CD4-positive, alpha-beta T cell (primary cell): ENCODE measurements around the gene RAPSN. TPM values are rescaled to one million over a fixed set of nuclear protein-coding genes. Genes with fewer than 3 reads are reported as not detected.

Experiments used
- ATAC-seq: fragments of 200-7000 bp; cut with Tn5 transposase; one replicate; pipeline ENCODE4 v1.10.0; 2022; ENCODE audit warnings: mild to moderate bottlenecking; ENCODE audit not compliant: poor library complexity
- CTCF ChIA-PET: fragments of 350-600 bp; sonication (Branson Sonifier 250); formaldehyde crosslinking; loops from one replicate; lab custom pipeline; 2021; ENCODE audit warnings: antibody characterized with exemption, inconsistent platforms; lab: Charles Lee
- POLR2A ChIA-PET: fragments of 350-600 bp; sonication (Branson Sonifier 250); formaldehyde crosslinking; loops from one replicate; lab custom pipeline; 2021; ENCODE audit warnings: antibody characterized with exemption, inconsistent platforms; lab: Charles Lee
- DNase-seq, 14 experiments: peaks; one replicate each; pipeline ENCODE4 v3.0.0-alpha.2; 2013 to 2020; ENCODE audit warnings: mixed read lengths in 2 of 14
- H3K27ac ChIP-seq, 2 donors: one replicate each; pipeline versions ENCODE4 v1.5.1 to v1.7.0; 2013; ENCODE audit warnings: low read length in 2 of 2, low read depth in 1 of 2, mild to moderate bottlenecking in 1 of 2
- H3K27me3 ChIP-seq, 2 experiments: 1 replicate in 1 of 2; 2 replicates in 1 of 2; pipeline versions ENCODE4 v1.6.1 to v1.7.0; 2013; ENCODE audit warnings: low read length in 2 of 2, control low read depth in 1 of 2, mild to moderate bottlenecking in 1 of 2, moderate library complexity in 1 of 2; ENCODE audit not compliant: insufficient read depth in 2 of 2, control insufficient read depth in 1 of 2
- H3K36me3 ChIP-seq: one replicate; pipeline ENCODE4 v1.6.1; 2013; ENCODE audit warnings: low read length, control low read depth; ENCODE audit not compliant: insufficient read depth
- H3K4me1 ChIP-seq: one replicate; pipeline ENCODE4 v1.6.1; 2013; ENCODE audit warnings: low read length, control low read depth; ENCODE audit not compliant: insufficient read depth
- H3K4me3 ChIP-seq: one replicate; pipeline ENCODE4 v1.5.1; 2013; ENCODE audit warnings: mild to moderate bottlenecking, low read length, moderate library complexity
- H3K9me3 ChIP-seq, 2 experiments: 1 replicate in 1 of 2; 2 replicates in 1 of 2; pipeline versions ENCODE4 v1.6.1 to v1.7.0; 2013; ENCODE audit warnings: low read length in 2 of 2, mild to moderate bottlenecking in 2 of 2, control low read depth in 1 of 2, moderate library complexity in 1 of 2; ENCODE audit not compliant: control insufficient read depth in 1 of 2, insufficient read depth in 1 of 2
- H3K27ac Mint-ChIP-seq: one replicate; pipeline ENCODE4 v1.8.0; 2020; ENCODE audit warnings: mixed read lengths
- H3K27me3 Mint-ChIP-seq: one replicate; pipeline ENCODE4 v1.8.0; 2021; ENCODE audit warnings: mixed read lengths
- H3K36me3 Mint-ChIP-seq: one replicate; pipeline ENCODE4 v1.8.0; 2021; ENCODE audit warnings: low read depth, mixed read lengths
- H3K4me1 Mint-ChIP-seq: one replicate; pipeline ENCODE4 v1.8.0; 2021; ENCODE audit warnings: low read depth, mixed read lengths
- H3K4me3 Mint-ChIP-seq: one replicate; pipeline ENCODE4 v1.8.0; 2020; ENCODE audit warnings: mild to moderate bottlenecking, mixed read lengths
- H3K9me3 Mint-ChIP-seq: one replicate; pipeline ENCODE4 v1.8.0; 2020; ENCODE audit warnings: mixed read lengths
- CTCF ChIP-seq: fragments of 200-600 bp; IDR thresholded peaks from one replicate; pipeline ENCODE4 v1.8.0; 2022; ENCODE audit warnings: antibody characterized with exemption, mild to moderate bottlenecking
- intact Hi-C, 2 experiments: fragments of 100-400 bp; cut with DNase I in 1 of 2; cut with micrococcal nuclease in 1 of 2; formaldehyde crosslinking; loops; one replicate each; pipeline versions ENCODE4 v1.15.1 to v1.9.0; 2023 to 2025; cut with DNase I, micrococcal nuclease
- polyA plus RNA-seq, 2 donors: library from polyadenylated mRNA; unstranded; fragments of 120-200 nt; gene quantifications; one replicate each; pipeline ENCODE4 v1.2.1, GENCODE V29; 2013
- total RNA-seq, 174 experiments: library from RNA in 2 of 174; stranded (reverse) in 2 of 174; gene quantifications; one replicate each; pipeline ENCODE4 v1.2.3 and lab custom pipeline; 2021 to 2026

Gene RAPSN
- total RNA-seq: under 1 TPM; 0.56 to 0.85 TPM
- polyA plus RNA-seq (2013, experiment 1 of 2): 0.20 TPM
- polyA plus RNA-seq (2013, experiment 2 of 2): 1.7 TPM
- 0.18 to 3.6 (median 0.82) reads per million in 172 experiments for total RNA-seq (lab: John Stamatoyannopoulos, UW)

DNA sequence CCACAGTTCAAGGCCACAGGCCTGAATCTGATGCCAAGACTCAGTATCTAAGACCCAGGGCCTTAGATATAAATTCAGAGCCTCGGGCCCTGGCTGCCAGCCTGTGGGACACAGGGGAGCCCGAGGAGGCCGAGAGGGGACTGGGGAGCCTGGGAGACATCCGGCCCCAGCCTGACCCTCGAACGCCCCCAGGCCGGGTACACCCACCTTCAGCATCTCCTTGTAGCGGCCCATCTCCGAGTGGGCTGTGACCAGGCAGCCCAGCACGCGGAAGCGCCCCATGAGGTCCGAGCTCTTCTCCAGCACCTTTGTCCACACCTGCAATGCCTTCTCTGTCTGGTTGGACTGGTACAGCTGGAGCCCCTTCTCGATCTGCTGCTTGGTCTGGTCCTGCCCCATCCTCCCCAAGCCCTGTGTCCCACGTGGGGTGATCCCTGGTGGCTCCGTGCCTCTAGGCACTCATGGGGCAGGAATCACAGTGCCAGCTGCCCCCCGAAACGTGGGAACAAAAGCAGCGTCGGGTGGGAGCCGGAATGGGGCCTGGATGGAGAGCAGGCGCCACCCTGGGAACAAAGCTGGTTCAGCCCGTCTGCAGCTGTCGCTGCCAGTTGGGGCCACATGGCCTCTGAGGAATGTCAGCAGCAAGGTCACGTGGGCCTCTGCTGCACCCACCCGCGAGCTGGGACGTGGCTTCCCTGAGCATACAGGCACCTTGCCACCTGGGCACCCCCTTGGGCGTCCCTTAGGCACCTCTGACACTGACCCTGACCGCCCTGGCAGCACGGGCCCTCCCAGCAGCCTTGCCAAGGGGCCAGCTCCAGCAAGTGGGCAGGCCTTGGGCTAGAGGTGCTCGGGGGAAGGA, at the start of gene RAPSN:
Gene RAPSN, minus strand, starts transcription at position 571 of the 862 bp plus-strand sequence. Its CDS starts 172 bp downstream, at position 399.
- Histone ChIP-seq H3K9me3 (no peaks in the 10 kb centered on the region), H3K27ac (no peak within 1 kb of the TSS), H3K4me3 (no peak within 1 kb of the TSS), H3K36me3 (no peaks in the 10 kb centered on the region), H3K4me1 (no peaks in the 10 kb centered on the region), H3K27me3 (no peaks in the 10 kb centered on the region)
- ATAC-seq (no peak), DNase-seq (no peak)
- H3K4me3 Mint-ChIP-seq: no peak within 1 kb of the TSS
- intact Hi-C loops: no loop called here
- H3K27me3 Mint-ChIP-seq: no peaks in the 10 kb centered on the region
- H3K9me3 Mint-ChIP-seq: no peaks in the 10 kb centered on the region
- CTCF ChIA-PET: interaction anchor here (0.5 kb wide), 1 partner anchor 755 kb away, joined by 3 read pairs; no protein-coding TSS in a partner anchor
- H3K4me1 Mint-ChIP-seq: no peaks in the 10 kb centered on the region
- H3K27ac Mint-ChIP-seq: no peak within 1 kb of the TSS
- H3K36me3 Mint-ChIP-seq: no peaks in the 10 kb centered on the region
- POLR2A ChIA-PET: no interaction called here
- no peak for TF ChIP-seq CTCF

- POLR2A ChIA-PET: no interaction called here
- no peak overlapping the region for H3K27ac Mint-ChIP-seq
These were observed 49.2 kb upstream of the RAPSN start for GRCh38 chr11:47498149-47498548.

GRCh38 chr11:47496808-47497207, 47.9 kb upstream of the RAPSN start:
- no peak overlapping the region for H3K27ac ChIP-seq
- no peak overlapping the region for H3K4me3 ChIP-seq
- ATAC-seq: no peak
- H3K27me3 Mint-ChIP-seq: no peaks in the 10 kb centered on the region
- DNase-seq: no peak
- ChIA-PET CTCF (no interaction called here), POLR2A (no interaction called here)
- no peak overlapping the region for H3K27ac Mint-ChIP-seq
- no peaks in the 10 kb centered on the region for H3K27me3 ChIP-seq
- H3K4me1 Mint-ChIP-seq: peaks cover 40% of the 10 kb centered on the region
- no peak for TF ChIP-seq CTCF
- H3K4me1 ChIP-seq: peaks cover 15% of the 10 kb centered on the region
- no peaks in the 10 kb centered on the region for H3K9me3 ChIP-seq
- intact Hi-C loops: loop anchor here in 1 of 2 experiments (10.0 kb wide), 1 partner anchor 48 kb away; no protein-coding TSS in a partner anchor
- peaks cover 56% of the 10 kb centered on the region for H3K36me3 Mint-ChIP-seq
- H3K36me3 ChIP-seq: peaks cover 68% of the 10 kb centered on the region
- H3K4me3 Mint-ChIP-seq: no peak overlapping the region
- no peaks in the 10 kb centered on the region for H3K9me3 Mint-ChIP-seq

More at GRCh38 chr11:47498149-47498548, 49.2 kb upstream of the RAPSN start:
- H3K4me3 ChIP-seq: no peak overlapping the region
- H3K9me3 ChIP-seq: no peaks in the 10 kb centered on the region
- H3K4me1 Mint-ChIP-seq: peaks cover 39% of the 10 kb centered on the region
- H3K36me3 Mint-ChIP-seq: peaks cover 53% of the 10 kb centered on the region
- intact Hi-C loops: loop anchor here in 1 of 2 experiments (10.0 kb wide), 1 partner anchor 47 kb away; no protein-coding TSS in a partner anchor
- no peak overlapping the region for H3K27ac ChIP-seq
- peaks cover 55% of the 10 kb centered on the region for H3K36me3 ChIP-seq
- CTCF ChIA-PET: no interaction called here
- no peaks in the 10 kb centered on the region for H3K27me3 Mint-ChIP-seq
- TF ChIP-seq CTCF: no peak
- DNase-seq (no peak), ATAC-seq (no peak)
- no peaks in the 10 kb centered on the region for H3K27me3 ChIP-seq
- peaks cover 13% of the 10 kb centered on the region for H3K4me1 ChIP-seq
- no peaks in the 10 kb centered on the region for H3K9me3 Mint-ChIP-seq
- H3K4me3 Mint-ChIP-seq: no peak overlapping the region
